Neural cell (in vitro differentiated cells): ENCODE measurements around the gene GSE1. TPM values are rescaled to one million over a fixed set of nuclear protein-coding genes. Genes with fewer than 3 reads are reported as not detected.

Experiments
- H2AFZ ChIP-seq: fragments of 200-600, 300-800 bp; sonication (generic), shearing (Covaris generic); 2 replicates; pipeline ENCODE4 v1.6.0; 2014; ENCODE audit warnings: low read depth, mild to moderate bottlenecking, antibody characterized with exemption, low read length, moderate library complexity
- H3F3A ChIP-seq: fragments of 200-600 bp; shearing (Covaris generic); 2 replicates; pipeline ENCODE4 v1.6.1; 2016; ENCODE audit warnings: mild to moderate bottlenecking, moderate library complexity, mixed read lengths, antibody characterized with exemption, low read length; ENCODE audit not compliant: insufficient read depth, poor library complexity, severe bottlenecking
- H3K27ac ChIP-seq: fragments of 200-600, 300-800 bp; sonication (generic), shearing (Covaris generic); 2 replicates; pipeline ENCODE4 v1.5.1; 2014; ENCODE audit warnings: mild to moderate bottlenecking, low read length, moderate library complexity
- H3K27me3 ChIP-seq: fragments of 300-800, 200-600 bp; sonication (generic), shearing (Covaris generic); 2 replicates; pipeline ENCODE4 v1.6.0; 2014; ENCODE audit warnings: mild to moderate bottlenecking, low read depth, low read length, moderate library complexity; ENCODE audit not compliant: insufficient read depth
- H3K36me3 ChIP-seq: fragments of 300-800, 200-600 bp; sonication (generic), shearing (Covaris generic); 2 replicates; pipeline ENCODE4 v1.5.1; 2014; ENCODE audit warnings: mild to moderate bottlenecking, antibody characterized with exemption, low read length, moderate library complexity; ENCODE audit not compliant: insufficient read depth
- H3K4me2 ChIP-seq: fragments of 300-800, 200-600 bp; sonication (generic), shearing (Covaris generic); 2 replicates; pipeline ENCODE4 v1.6.0; 2014; ENCODE audit warnings: mild to moderate bottlenecking, low read length
- H3K4me3 ChIP-seq: fragments of 300-800, 200-600 bp; sonication (generic), shearing (Covaris generic); 2 replicates; pipeline ENCODE4 v1.5.1; 2014; ENCODE audit warnings: mild to moderate bottlenecking, low read length, moderate library complexity
- H3K79me2 ChIP-seq: fragments of 200-600 bp; shearing (Covaris generic); replicated peaks from 2 replicates; pipeline ENCODE4 v1.6.0; 2014; ENCODE audit warnings: mild to moderate bottlenecking, low read length, moderate library complexity; ENCODE audit not compliant: insufficient read depth
- H3K9ac ChIP-seq: fragments of 300-800, 200-600 bp; sonication (generic), shearing (Covaris generic); 2 replicates; pipeline ENCODE4 v1.6.1; 2016; ENCODE audit warnings: mild to moderate bottlenecking, low read length, mixed read lengths
- H3K9me2 ChIP-seq: fragments of 200-600 bp; shearing (Covaris generic); 2 replicates; pipeline ENCODE4 v1.6.1; 2016; ENCODE audit warnings: mild to moderate bottlenecking, low read length, mixed read lengths; ENCODE audit not compliant: insufficient read depth
- H3K9me3 ChIP-seq: fragments of 200-600, 300-800 bp; sonication (generic), shearing (Covaris generic); 2 replicates; pipeline ENCODE4 v1.6.1; 2016; ENCODE audit warnings: mild to moderate bottlenecking, mixed run types, low read length, moderate library complexity, mixed read lengths
- H4K20me1 ChIP-seq: fragments of 200-600 bp; shearing (Covaris generic); 2 replicates; pipeline ENCODE4 v1.6.1; 2016; ENCODE audit warnings: mild to moderate bottlenecking, mixed run types; ENCODE audit not compliant: insufficient read depth
- EP300 ChIP-seq: fragments of 450-650 bp; conservative IDR thresholded peaks from 2 replicates; pipeline ENCODE4 v1.6.1; 2014; ENCODE audit warnings: antibody characterized with exemption, mild to moderate bottlenecking, moderate library complexity; ENCODE audit not compliant: poor library complexity, severe bottlenecking
- EZH2 ChIP-seq: fragments of 200-600, 300-800 bp; shearing (Covaris generic), sonication (generic); IDR thresholded peaks from 2 replicates; pipeline ENCODE4 v1.6.1; 2014; ENCODE audit warnings: antibody characterized with exemption, low read length, borderline replicate concordance, mild to moderate bottlenecking; ENCODE audit not compliant: insufficient read depth, poor library complexity, severe bottlenecking
- MXI1 ChIP-seq: fragments of 450-650 bp; conservative IDR thresholded peaks from 2 replicates; pipeline ENCODE4 v1.6.1; 2014; ENCODE audit warnings: antibody characterized with exemption, mild to moderate bottlenecking; ENCODE audit not compliant: poor library complexity, severe bottlenecking
- POLR2AphosphoS5 ChIP-seq: IDR thresholded peaks from 2 replicates; pipeline ENCODE4 v1.6.1; 2012
- RAD21 ChIP-seq: fragments of 450-650 bp; conservative IDR thresholded peaks from 2 replicates; pipeline ENCODE4 v1.6.1; 2014; ENCODE audit warnings: antibody characterized with exemption, mild to moderate bottlenecking, moderate library complexity
- SMC3 ChIP-seq: fragments of 450-650 bp; conservative IDR thresholded peaks from 2 replicates; pipeline ENCODE4 v1.6.1; 2014; ENCODE audit warnings: antibody characterized with exemption, mild to moderate bottlenecking, moderate library complexity; ENCODE audit not compliant: poor library complexity
- polyA plus RNA-seq: library from polyadenylated mRNA; depleted of rRNA; stranded (reverse); fragments of >200 nt; gene quantifications from 2 replicates; pipeline ENCODE4 v1.2.3, GENCODE V29; 2014
- TF ChIP-seq, protein P1 (sequence below): IDR thresholded peaks from 2 replicates; pipeline ENCODE4 v1.6.1; 2012; ENCODE audit warnings: borderline replicate concordance
- TF ChIP-seq, protein P2 (sequence below): fragments of 450-650 bp; IDR thresholded peaks from 2 replicates; pipeline ENCODE4 v1.5.1; 2014; ENCODE audit warnings: antibody characterized with exemption, mild to moderate bottlenecking, moderate library complexity; ENCODE audit not compliant: poor library complexity, severe bottlenecking

GSE1 gene
- polyA plus RNA-seq, 1 donor from 2014 or later: 35.6 TPM

- Histone ChIP-seq H3K4me2 (no peak overlapping the region), H3K9ac (no peak overlapping the region), H3K27me3 (no peaks in the 10 kb centered on the region), H3K9me3 (no peaks in the 10 kb centered on the region), H3K36me3 (peaks cover 16% of the 10 kb centered on the region), H2AFZ (no peak overlapping the region), H3K27ac (no peak overlapping the region), H3F3A (no peaks in the 10 kb centered on the region), H3K9me2 (no peaks in the 10 kb centered on the region), H3K79me2 (no peaks in the 10 kb centered on the region), H3K4me3 (no peak overlapping the region), H4K20me1 (no peaks in the 10 kb centered on the region)
- TF ChIP-seq, protein P1, sequence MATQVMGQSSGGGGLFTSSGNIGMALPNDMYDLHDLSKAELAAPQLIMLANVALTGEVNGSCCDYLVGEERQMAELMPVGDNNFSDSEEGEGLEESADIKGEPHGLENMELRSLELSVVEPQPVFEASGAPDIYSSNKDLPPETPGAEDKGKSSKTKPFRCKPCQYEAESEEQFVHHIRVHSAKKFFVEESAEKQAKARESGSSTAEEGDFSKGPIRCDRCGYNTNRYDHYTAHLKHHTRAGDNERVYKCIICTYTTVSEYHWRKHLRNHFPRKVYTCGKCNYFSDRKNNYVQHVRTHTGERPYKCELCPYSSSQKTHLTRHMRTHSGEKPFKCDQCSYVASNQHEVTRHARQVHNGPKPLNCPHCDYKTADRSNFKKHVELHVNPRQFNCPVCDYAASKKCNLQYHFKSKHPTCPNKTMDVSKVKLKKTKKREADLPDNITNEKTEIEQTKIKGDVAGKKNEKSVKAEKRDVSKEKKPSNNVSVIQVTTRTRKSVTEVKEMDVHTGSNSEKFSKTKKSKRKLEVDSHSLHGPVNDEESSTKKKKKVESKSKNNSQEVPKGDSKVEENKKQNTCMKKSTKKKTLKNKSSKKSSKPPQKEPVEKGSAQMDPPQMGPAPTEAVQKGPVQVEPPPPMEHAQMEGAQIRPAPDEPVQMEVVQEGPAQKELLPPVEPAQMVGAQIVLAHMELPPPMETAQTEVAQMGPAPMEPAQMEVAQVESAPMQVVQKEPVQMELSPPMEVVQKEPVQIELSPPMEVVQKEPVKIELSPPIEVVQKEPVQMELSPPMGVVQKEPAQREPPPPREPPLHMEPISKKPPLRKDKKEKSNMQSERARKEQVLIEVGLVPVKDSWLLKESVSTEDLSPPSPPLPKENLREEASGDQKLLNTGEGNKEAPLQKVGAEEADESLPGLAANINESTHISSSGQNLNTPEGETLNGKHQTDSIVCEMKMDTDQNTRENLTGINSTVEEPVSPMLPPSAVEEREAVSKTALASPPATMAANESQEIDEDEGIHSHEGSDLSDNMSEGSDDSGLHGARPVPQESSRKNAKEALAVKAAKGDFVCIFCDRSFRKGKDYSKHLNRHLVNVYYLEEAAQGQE: no peak
- no peak for TF ChIP-seq RAD21
- no peak for TF ChIP-seq SMC3
- no peak for TF ChIP-seq EZH2
- TF ChIP-seq EP300: no peak
- TF ChIP-seq, protein P2, sequence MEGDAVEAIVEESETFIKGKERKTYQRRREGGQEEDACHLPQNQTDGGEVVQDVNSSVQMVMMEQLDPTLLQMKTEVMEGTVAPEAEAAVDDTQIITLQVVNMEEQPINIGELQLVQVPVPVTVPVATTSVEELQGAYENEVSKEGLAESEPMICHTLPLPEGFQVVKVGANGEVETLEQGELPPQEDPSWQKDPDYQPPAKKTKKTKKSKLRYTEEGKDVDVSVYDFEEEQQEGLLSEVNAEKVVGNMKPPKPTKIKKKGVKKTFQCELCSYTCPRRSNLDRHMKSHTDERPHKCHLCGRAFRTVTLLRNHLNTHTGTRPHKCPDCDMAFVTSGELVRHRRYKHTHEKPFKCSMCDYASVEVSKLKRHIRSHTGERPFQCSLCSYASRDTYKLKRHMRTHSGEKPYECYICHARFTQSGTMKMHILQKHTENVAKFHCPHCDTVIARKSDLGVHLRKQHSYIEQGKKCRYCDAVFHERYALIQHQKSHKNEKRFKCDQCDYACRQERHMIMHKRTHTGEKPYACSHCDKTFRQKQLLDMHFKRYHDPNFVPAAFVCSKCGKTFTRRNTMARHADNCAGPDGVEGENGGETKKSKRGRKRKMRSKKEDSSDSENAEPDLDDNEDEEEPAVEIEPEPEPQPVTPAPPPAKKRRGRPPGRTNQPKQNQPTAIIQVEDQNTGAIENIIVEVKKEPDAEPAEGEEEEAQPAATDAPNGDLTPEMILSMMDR: no peak
These were observed 54.1 kb downstream of the GSE1 start for GRCh38 chr16:85667261-85667660.

DNA sequence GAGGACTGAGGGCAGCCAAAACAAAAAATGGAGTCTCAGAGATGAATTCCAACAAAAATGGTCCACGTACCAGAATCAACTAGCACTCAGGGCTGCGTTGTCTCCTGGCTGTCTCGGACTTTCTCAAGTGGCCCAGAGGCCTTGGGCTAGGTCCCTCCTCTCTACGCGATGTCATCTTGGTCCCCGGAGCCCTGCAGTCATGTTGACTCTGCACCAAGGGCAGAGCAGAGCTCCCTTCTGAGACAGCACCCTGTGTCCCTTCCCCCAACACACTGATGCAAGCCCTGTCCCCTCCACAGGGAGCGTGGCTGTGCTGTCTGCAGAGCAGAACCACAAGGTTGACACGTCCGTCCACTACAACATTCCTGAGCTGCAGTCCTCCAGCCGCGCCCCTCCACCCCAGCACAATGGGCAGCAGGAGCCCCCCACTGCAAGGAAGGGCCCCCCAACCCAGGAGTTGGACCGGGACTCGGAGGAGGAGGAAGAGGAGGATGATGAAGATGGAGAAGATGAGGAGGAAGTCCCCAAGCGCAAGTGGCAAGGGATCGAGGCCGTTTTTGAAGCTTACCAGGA is 54.8 kb downstream of the GSE1 start:
- H3K9me2 ChIP-seq: no peaks in the 10 kb centered on the region
- no peak overlapping the region for H3K4me2 ChIP-seq
- no peaks in the 10 kb centered on the region for H3F3A ChIP-seq
- no peak for TF ChIP-seq MXI1
- no peak for TF ChIP-seq POLR2AphosphoS5
- TF ChIP-seq RAD21: no peak
- TF ChIP-seq, protein P2: no peak
- H2AFZ ChIP-seq: no peak overlapping the region
- no peaks in the 10 kb centered on the region for H3K79me2 ChIP-seq
- H3K4me3 ChIP-seq: no peak overlapping the region
- H4K20me1 ChIP-seq: no peaks in the 10 kb centered on the region
- no peak overlapping the region for H3K9ac ChIP-seq
- no peak overlapping the region for H3K27ac ChIP-seq
- no peaks in the 10 kb centered on the region for H3K9me3 ChIP-seq
- H3K36me3 ChIP-seq: peaks cover 16% of the 10 kb centered on the region
- H3K27me3 ChIP-seq: no peaks in the 10 kb centered on the region
